ENCODE results near the gene CACNA1C. TPM values are rescaled to one million over a fixed set of nuclear protein-coding genes. Genes with fewer than 3 reads are reported as not detected.

CACNA1C gene
- total RNA-seq, 4 donors from 2014 or later, result 3.8 to 13.6 (median 5.7) TPM

GRCh38 chr12:2173971-2174370 is 121.2 kb downstream of the CACNA1C start:
- DNase-seq (ENCODE audit: low spot score), result no peak
- ATAC-seq (ENCODE audit: low FRiP score), result no peak
- TF ChIP-seq CTCF (IDR thresholded peaks at IDR 0.05), result no peak

DNA sequence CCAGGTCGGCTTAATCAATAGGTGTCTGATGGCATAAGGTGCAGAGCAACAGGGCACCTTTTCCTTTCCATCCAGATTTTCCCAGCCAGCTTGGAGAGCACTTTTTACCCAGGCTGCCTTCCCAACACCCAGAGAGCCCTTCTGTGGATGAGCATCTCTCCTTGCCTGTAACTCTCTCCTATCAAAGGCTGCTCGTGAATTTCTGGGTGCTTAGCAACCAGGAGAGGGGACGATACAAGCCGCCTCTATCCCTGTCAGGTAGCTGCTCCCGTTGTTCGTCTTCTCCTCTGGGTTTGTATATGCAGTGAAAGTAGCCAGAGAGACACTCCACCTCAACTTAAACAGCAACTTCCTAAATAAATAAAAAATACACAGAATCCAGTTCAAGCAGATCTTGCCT is 124.2 kb downstream of the CACNA1C start:
- no peak for DNase-seq (ENCODE audit: low spot score)
- no peak for TF ChIP-seq CTCF (IDR thresholded peaks at IDR 0.05)
- ATAC-seq (ENCODE audit: low FRiP score), result no peak

DNA sequence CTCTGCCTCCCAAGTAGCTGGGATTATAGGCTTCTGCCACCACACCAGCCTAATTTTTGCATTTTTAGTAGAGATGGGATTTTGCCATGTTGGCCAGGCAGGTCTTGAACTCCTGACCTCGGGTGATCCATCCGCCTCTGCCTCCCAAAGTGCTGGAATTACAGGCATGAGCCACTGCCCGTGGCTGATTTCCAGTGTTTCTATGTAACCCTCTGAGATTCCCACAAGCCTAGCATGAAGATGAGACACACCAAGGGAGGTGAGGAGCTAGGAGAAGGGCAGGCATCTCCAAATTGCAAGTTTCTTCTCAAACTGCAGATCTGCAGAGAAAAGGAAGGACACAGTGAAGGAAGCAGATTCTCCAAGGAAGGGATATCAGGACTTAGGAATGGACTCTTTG is 125.0 kb downstream of the CACNA1C start:
- no peak for ATAC-seq (ENCODE audit: low FRiP score)
- DNase-seq (ENCODE audit: low spot score), result no peak

GRCh38 chr12:2179058-2179457 is 126.3 kb downstream of the CACNA1C start:
- DNase-seq (ENCODE audit: low spot score), result no peak
- ATAC-seq (ENCODE audit: low FRiP score), result no peak
- no peak for TF ChIP-seq CTCF (IDR thresholded peaks at IDR 0.05)

More for the DNA sequence above, 125.0 kb downstream of the CACNA1C start:
- TF ChIP-seq CTCF (IDR thresholded peaks at IDR 0.05), result no peak

GRCh38 chr12:2179953-2180736 is 127.4 kb downstream of the CACNA1C start:
- TF ChIP-seq CTCF (IDR thresholded peaks at IDR 0.05), result no peak
- ATAC-seq (ENCODE audit: low FRiP score) (peak; percentile 81), DNase-seq (ENCODE audit: low spot score) (no peak)

GRCh38 chr12:2180737-2181082 is 127.9 kb downstream of the CACNA1C start:
- no peak for ATAC-seq (ENCODE audit: low FRiP score)
- no peak for TF ChIP-seq CTCF (IDR thresholded peaks at IDR 0.05)
- DNase-seq (ENCODE audit: low spot score), result no peak
